Mucosa of rectum (tissue), 2 donors: ENCODE data around the gene SLC12A5.

Experiments used
- H3K27ac ChIP-seq, 2 donors: one replicate each; pipeline ENCODE4 v1.7.0; 2013; ENCODE audit warnings: inconsistent platforms in 2 of 2, low read depth in 2 of 2, low read length in 2 of 2
- H3K27me3 ChIP-seq, 2 donors: one replicate each; pipeline ENCODE4 v1.7.0; 2013; ENCODE audit warnings: low read length in 2 of 2; ENCODE audit not compliant: control insufficient read depth in 2 of 2, insufficient read depth in 2 of 2
- H3K36me3 ChIP-seq, 2 donors: one replicate each; pipeline ENCODE4 v1.7.0; 2013; ENCODE audit warnings: low read length in 2 of 2; ENCODE audit not compliant: control insufficient read depth in 2 of 2, insufficient read depth in 2 of 2
- H3K4me1 ChIP-seq, 2 donors: one replicate each; pipeline ENCODE4 v1.7.0; 2013; ENCODE audit warnings: low read length in 2 of 2, mild to moderate bottlenecking in 1 of 2; ENCODE audit not compliant: control insufficient read depth in 2 of 2, insufficient read depth in 2 of 2
- H3K4me3 ChIP-seq, 2 donors: one replicate each; pipeline ENCODE4 v1.7.0; 2013; ENCODE audit warnings: low read length in 2 of 2
- H3K9ac ChIP-seq, 2 donors: one replicate each; pipeline ENCODE4 v1.7.0; 2013; ENCODE audit warnings: low read length in 2 of 2, low read depth in 1 of 2, mild to moderate bottlenecking in 1 of 2
- H3K9me3 ChIP-seq, 2 donors: one replicate each; pipeline ENCODE4 v1.7.0; 2013; ENCODE audit warnings: low read length in 2 of 2; ENCODE audit not compliant: control insufficient read depth in 2 of 2
- donor health status: healthy.
- donor health status: Normal muscosa, but diverticular disease.

Gene SLC12A5

GRCh38 chr20:46073024-46073423 lies 44.0 kb downstream of the SLC12A5 start:
- Histone ChIP-seq H3K27me3 (no peaks in the 10 kb centered on the region), H3K9ac (no peak overlapping the region), H3K36me3 (peaks cover 35 to 52% of the 10 kb centered on the region in 2 donors), H3K4me1 (no peaks in the 10 kb centered on the region), H3K9me3 (no peaks in the 10 kb centered on the region), H3K27ac (no peak overlapping the region), H3K4me3 (no peak overlapping the region)

GRCh38 chr20:46073443-46073842 lies 44.4 kb downstream of the SLC12A5 start:
- no peak overlapping the region for H3K27ac ChIP-seq
- H3K4me1 ChIP-seq = no peaks in the 10 kb centered on the region
- no peak overlapping the region for H3K4me3 ChIP-seq
- no peak overlapping the region for H3K9ac ChIP-seq
- H3K9me3 ChIP-seq = no peaks in the 10 kb centered on the region
- H3K27me3 ChIP-seq = no peaks in the 10 kb centered on the region
- peaks cover 34 to 52% of the 10 kb centered on the region in 2 donors for H3K36me3 ChIP-seq

GRCh38 chr20:46074006-46074405 lies 45.0 kb downstream of the SLC12A5 start:
- H3K4me1 ChIP-seq = no peaks in the 10 kb centered on the region
- H3K9ac ChIP-seq = no peak overlapping the region
- H3K36me3 ChIP-seq = peaks cover 38 to 54% of the 10 kb centered on the region in 2 donors
- no peak overlapping the region for H3K4me3 ChIP-seq
- H3K27me3 ChIP-seq = no peaks in the 10 kb centered on the region
- H3K27ac ChIP-seq = no peak overlapping the region
- H3K9me3 ChIP-seq = no peaks in the 10 kb centered on the region

GRCh38 chr20:46076806-46077205 lies 47.8 kb downstream of the SLC12A5 start:
- H3K9me3 ChIP-seq = no peaks in the 10 kb centered on the region
- H3K9ac ChIP-seq = no peak overlapping the region
- H3K27me3 ChIP-seq = no peaks in the 10 kb centered on the region
- no peak overlapping the region for H3K4me3 ChIP-seq
- no peak overlapping the region for H3K27ac ChIP-seq
- peaks cover 28 to 47% of the 10 kb centered on the region in 2 donors for H3K36me3 ChIP-seq
- H3K4me1 ChIP-seq = no peaks in the 10 kb centered on the region

- Histone ChIP-seq H3K9me3 (no peaks in the 10 kb centered on the region), H3K27me3 (no peaks in the 10 kb centered on the region), H3K9ac (no peak overlapping the region), H3K4me1 (no peaks in the 10 kb centered on the region), H3K36me3 (peaks cover 28 to 47% of the 10 kb centered on the region in 2 donors), H3K27ac (no peak overlapping the region), H3K4me3 (no peak overlapping the region)
These were observed 48.8 kb downstream of the SLC12A5 start for GRCh38 chr20:46077642-46078305.

GRCh38 chr20:46078954-46079353 lies 49.9 kb downstream of the SLC12A5 start:
- H3K27me3 ChIP-seq = no peaks in the 10 kb centered on the region
- no peak overlapping the region for H3K9ac ChIP-seq
- H3K27ac ChIP-seq = no peak overlapping the region
- H3K4me3 ChIP-seq = no peak overlapping the region
- H3K36me3 ChIP-seq = peaks cover 26 to 42% of the 10 kb centered on the region in 2 donors
- no peaks in the 10 kb centered on the region for H3K9me3 ChIP-seq
- H3K4me1 ChIP-seq = no peaks in the 10 kb centered on the region

- H3K27ac ChIP-seq = no peak overlapping the region
- no peak overlapping the region for H3K4me3 ChIP-seq
- H3K4me1 ChIP-seq = peaks cover 13 to 14% of the 10 kb centered on the region in 2 donors
- no peak overlapping the region for H3K9ac ChIP-seq
- H3K27me3 ChIP-seq = no peaks in the 10 kb centered on the region
- peaks cover 20 to 25% of the 10 kb centered on the region in 2 donors for H3K36me3 ChIP-seq
- H3K9me3 ChIP-seq = no peaks in the 10 kb centered on the region
These were observed 52.1 kb downstream of the SLC12A5 start for GRCh38 chr20:46081074-46081473.

GRCh38 chr20:46083101-46083500 lies 54.1 kb downstream of the SLC12A5 start:
- H3K27me3 ChIP-seq = no peaks in the 10 kb centered on the region
- no peak overlapping the region for H3K9ac ChIP-seq
- no peak overlapping the region for H3K4me3 ChIP-seq
- no peak overlapping the region for H3K27ac ChIP-seq
- peaks cover 26 to 27% of the 10 kb centered on the region in 2 donors for H3K4me1 ChIP-seq
- H3K9me3 ChIP-seq = no peaks in the 10 kb centered on the region
- H3K36me3 ChIP-seq = peaks cover 13 to 16% of the 10 kb centered on the region in 2 donors

- Histone ChIP-seq H3K9ac (no peak overlapping the region), H3K27ac (no peak overlapping the region), H3K4me3 (no peak overlapping the region), H3K9me3 (no peaks in the 10 kb centered on the region), H3K27me3 (no peaks in the 10 kb centered on the region), H3K4me1 (peaks cover 31 to 32% of the 10 kb centered on the region in 2 donors), H3K36me3 (peaks cover 9 to 11% of the 10 kb centered on the region in 2 donors)
These were observed 54.6 kb downstream of the SLC12A5 start for GRCh38 chr20:46083531-46084061.

- H3K27ac ChIP-seq = no peak overlapping the region
- no peak overlapping the region for H3K9ac ChIP-seq
- no peak overlapping the region for H3K4me3 ChIP-seq
- no peaks in the 10 kb centered on the region for H3K27me3 ChIP-seq
- peaks cover 32 to 34% of the 10 kb centered on the region in 2 donors for H3K4me1 ChIP-seq
- no peaks in the 10 kb centered on the region for H3K36me3 ChIP-seq
- no peaks in the 10 kb centered on the region for H3K9me3 ChIP-seq
These were observed 55.8 kb downstream of the SLC12A5 start for GRCh38 chr20:46084805-46085178.
